ENCODE measurements around the gene RNF6. TPM values are rescaled to one million over a fixed set of nuclear protein-coding genes. Genes with fewer than 3 reads are reported as not detected.

RNF6 gene
- polyA plus RNA-seq, 1 donor from 2014 or later = 15.8 TPM

DNA sequence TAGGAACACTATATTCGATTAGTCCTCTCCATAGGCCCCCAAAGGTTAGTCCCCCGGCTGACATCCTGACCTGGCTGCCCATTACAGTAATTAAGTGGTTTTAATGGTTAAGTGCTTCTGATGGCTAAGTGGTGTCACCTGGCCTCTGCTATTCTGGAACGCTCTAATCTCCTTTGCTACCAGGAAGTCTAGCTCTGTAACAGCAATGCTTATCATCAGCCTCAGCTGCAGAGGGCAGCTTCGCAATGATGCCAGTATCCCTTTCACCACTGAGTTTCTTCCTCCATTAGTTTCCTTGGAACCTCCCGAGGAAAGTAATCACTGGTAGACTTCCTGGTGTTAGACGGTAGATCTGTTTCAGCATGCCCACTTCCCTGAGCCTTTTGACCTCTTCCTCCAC is 8.6 kb upstream of the RNF6 start:
- no peak overlapping the region for H3K9ac ChIP-seq (ENCODE audit: low read length)
- H3K4me2 ChIP-seq (ENCODE audit: low read length) = no peak overlapping the region
- TF ChIP-seq EZH2 (IDR thresholded peaks at IDR 0.05; ENCODE audit: borderline replicate concordance, insufficient read depth, low read length, poor library complexity, severe bottlenecking) (no peak), POLR2AphosphoS5 (IDR thresholded peaks at IDR 0.05) (peak; percentile 47)
- H3K27me3 ChIP-seq (ENCODE audit: insufficient read depth, low read depth, low read length) = no peaks in the 10 kb centered on the region
- no peak overlapping the region for H2AFZ ChIP-seq (ENCODE audit: low read depth, low read length)
- no peak overlapping the region for H3K4me3 ChIP-seq (ENCODE audit: low read length)
- no peaks in the 10 kb centered on the region for H3K79me2 ChIP-seq (replicated peaks; ENCODE audit: insufficient read depth, low read length)
- H3K36me3 ChIP-seq (ENCODE audit: insufficient read depth, low read length) = no peaks in the 10 kb centered on the region
- H3K9me2 ChIP-seq (ENCODE audit: insufficient read depth, low read length) = no peaks in the 10 kb centered on the region
- no peaks in the 10 kb centered on the region for H3K9me3 ChIP-seq (ENCODE audit: low read length)
- H3K27ac ChIP-seq (ENCODE audit: low read length) = no peak overlapping the region
- no peaks in the 10 kb centered on the region for H3F3A ChIP-seq (ENCODE audit: insufficient read depth, low read length, poor library complexity, severe bottlenecking)
- no peaks in the 10 kb centered on the region for H4K20me1 ChIP-seq (ENCODE audit: insufficient read depth)

DNA sequence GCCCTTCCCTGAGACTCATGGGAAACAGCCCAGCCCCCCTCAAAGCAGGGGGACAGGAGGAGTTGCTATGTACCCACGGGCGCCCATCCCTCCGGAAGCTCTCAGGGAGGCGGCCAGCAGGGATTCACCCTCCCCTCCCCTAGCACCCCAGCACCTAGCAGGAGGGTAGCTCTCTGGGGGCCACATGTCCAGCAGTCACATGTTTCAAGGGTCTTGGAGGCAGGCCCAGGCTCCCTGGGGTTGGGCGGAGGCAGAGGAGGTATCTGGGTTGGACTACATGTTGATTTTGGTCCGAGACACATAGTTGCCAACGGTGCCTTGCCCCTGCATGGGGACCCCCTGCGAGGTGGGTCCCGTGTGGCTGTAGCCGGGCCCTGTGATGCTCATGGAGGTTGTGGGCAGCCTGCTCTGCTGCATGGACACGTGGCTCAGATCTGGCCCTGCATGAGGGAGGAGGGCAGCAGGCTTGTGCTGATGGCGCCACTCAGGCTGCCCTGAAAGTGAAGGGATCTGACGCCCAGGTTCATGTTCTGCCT is 7.0 kb upstream of the RNF6 start:
- Histone ChIP-seq H3K9ac (ENCODE audit: low read length) (no peak overlapping the region), H4K20me1 (ENCODE audit: insufficient read depth) (no peaks in the 10 kb centered on the region), H3K27me3 (ENCODE audit: insufficient read depth, low read depth, low read length) (no peaks in the 10 kb centered on the region), H2AFZ (ENCODE audit: low read depth, low read length) (no peak overlapping the region), H3K79me2 (replicated peaks; ENCODE audit: insufficient read depth, low read length) (no peaks in the 10 kb centered on the region), H3K9me2 (ENCODE audit: insufficient read depth, low read length) (no peaks in the 10 kb centered on the region), H3K36me3 (ENCODE audit: insufficient read depth, low read length) (no peaks in the 10 kb centered on the region), H3K4me3 (ENCODE audit: low read length) (no peak overlapping the region), H3F3A (ENCODE audit: insufficient read depth, low read length, poor library complexity, severe bottlenecking) (no peaks in the 10 kb centered on the region), H3K27ac (ENCODE audit: low read length) (no peak overlapping the region), H3K9me3 (ENCODE audit: low read length) (no peaks in the 10 kb centered on the region), H3K4me2 (ENCODE audit: low read length) (no peak overlapping the region)
- TF ChIP-seq, protein P1, sequence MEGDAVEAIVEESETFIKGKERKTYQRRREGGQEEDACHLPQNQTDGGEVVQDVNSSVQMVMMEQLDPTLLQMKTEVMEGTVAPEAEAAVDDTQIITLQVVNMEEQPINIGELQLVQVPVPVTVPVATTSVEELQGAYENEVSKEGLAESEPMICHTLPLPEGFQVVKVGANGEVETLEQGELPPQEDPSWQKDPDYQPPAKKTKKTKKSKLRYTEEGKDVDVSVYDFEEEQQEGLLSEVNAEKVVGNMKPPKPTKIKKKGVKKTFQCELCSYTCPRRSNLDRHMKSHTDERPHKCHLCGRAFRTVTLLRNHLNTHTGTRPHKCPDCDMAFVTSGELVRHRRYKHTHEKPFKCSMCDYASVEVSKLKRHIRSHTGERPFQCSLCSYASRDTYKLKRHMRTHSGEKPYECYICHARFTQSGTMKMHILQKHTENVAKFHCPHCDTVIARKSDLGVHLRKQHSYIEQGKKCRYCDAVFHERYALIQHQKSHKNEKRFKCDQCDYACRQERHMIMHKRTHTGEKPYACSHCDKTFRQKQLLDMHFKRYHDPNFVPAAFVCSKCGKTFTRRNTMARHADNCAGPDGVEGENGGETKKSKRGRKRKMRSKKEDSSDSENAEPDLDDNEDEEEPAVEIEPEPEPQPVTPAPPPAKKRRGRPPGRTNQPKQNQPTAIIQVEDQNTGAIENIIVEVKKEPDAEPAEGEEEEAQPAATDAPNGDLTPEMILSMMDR (IDR thresholded peaks at IDR 0.05; ENCODE audit: poor library complexity, severe bottlenecking) = no peak
- TF ChIP-seq MXI1 (conservative IDR thresholded peaks at IDR 0.05; ENCODE audit: poor library complexity, severe bottlenecking) = no peak
- TF ChIP-seq SMC3 (conservative IDR thresholded peaks at IDR 0.05; ENCODE audit: poor library complexity) = no peak
- TF ChIP-seq RAD21 (conservative IDR thresholded peaks at IDR 0.05) = no peak
- TF ChIP-seq POLR2AphosphoS5 (IDR thresholded peaks at IDR 0.05) = no peak
- no peak for TF ChIP-seq EZH2 (IDR thresholded peaks at IDR 0.05; ENCODE audit: borderline replicate concordance, insufficient read depth, low read length, poor library complexity, severe bottlenecking)
- no peak for TF ChIP-seq EP300 (conservative IDR thresholded peaks at IDR 0.05; ENCODE audit: poor library complexity, severe bottlenecking)
- TF ChIP-seq, protein P2, sequence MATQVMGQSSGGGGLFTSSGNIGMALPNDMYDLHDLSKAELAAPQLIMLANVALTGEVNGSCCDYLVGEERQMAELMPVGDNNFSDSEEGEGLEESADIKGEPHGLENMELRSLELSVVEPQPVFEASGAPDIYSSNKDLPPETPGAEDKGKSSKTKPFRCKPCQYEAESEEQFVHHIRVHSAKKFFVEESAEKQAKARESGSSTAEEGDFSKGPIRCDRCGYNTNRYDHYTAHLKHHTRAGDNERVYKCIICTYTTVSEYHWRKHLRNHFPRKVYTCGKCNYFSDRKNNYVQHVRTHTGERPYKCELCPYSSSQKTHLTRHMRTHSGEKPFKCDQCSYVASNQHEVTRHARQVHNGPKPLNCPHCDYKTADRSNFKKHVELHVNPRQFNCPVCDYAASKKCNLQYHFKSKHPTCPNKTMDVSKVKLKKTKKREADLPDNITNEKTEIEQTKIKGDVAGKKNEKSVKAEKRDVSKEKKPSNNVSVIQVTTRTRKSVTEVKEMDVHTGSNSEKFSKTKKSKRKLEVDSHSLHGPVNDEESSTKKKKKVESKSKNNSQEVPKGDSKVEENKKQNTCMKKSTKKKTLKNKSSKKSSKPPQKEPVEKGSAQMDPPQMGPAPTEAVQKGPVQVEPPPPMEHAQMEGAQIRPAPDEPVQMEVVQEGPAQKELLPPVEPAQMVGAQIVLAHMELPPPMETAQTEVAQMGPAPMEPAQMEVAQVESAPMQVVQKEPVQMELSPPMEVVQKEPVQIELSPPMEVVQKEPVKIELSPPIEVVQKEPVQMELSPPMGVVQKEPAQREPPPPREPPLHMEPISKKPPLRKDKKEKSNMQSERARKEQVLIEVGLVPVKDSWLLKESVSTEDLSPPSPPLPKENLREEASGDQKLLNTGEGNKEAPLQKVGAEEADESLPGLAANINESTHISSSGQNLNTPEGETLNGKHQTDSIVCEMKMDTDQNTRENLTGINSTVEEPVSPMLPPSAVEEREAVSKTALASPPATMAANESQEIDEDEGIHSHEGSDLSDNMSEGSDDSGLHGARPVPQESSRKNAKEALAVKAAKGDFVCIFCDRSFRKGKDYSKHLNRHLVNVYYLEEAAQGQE (IDR thresholded peaks at IDR 0.05; ENCODE audit: borderline replicate concordance) = no peak
- TF ChIP-seq TAF1 (IDR thresholded peaks at IDR 0.05; ENCODE audit: low read depth) = no peak

Data from neural cell (in vitro differentiated cells).